ENCODE data around the gene XIRP1.

The XIRP1 gene

DNA sequence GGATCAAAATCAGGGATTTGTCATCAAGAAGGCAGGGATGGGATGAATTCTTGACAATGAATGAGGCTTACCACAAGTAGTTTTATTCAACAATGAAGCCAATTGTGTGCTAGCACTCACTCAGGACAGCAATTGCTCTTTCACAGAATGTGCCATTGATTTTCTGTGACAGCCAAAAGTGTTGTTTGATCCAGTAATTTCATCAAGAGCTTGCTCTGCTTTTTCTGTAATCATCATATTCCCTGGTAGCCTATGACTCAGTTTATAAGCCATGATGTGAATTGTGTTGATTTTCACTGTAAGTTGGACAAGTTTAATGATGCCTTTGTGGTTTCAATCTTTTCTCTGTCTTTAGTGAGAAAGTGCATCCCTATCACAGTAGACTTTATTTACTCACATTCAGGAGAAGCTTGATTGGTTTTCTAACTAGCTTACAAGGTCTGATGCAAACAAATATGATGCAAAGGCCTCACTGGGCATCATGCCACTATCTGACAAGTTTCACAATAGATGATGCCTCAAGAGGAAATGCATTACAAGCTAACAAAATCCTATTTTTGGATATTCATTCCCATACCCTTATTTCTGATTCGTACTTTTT lies 25.4 kb downstream of the XIRP1 start:
- DNase-seq (ENCODE audit: low read depth) = no peak

DNA sequence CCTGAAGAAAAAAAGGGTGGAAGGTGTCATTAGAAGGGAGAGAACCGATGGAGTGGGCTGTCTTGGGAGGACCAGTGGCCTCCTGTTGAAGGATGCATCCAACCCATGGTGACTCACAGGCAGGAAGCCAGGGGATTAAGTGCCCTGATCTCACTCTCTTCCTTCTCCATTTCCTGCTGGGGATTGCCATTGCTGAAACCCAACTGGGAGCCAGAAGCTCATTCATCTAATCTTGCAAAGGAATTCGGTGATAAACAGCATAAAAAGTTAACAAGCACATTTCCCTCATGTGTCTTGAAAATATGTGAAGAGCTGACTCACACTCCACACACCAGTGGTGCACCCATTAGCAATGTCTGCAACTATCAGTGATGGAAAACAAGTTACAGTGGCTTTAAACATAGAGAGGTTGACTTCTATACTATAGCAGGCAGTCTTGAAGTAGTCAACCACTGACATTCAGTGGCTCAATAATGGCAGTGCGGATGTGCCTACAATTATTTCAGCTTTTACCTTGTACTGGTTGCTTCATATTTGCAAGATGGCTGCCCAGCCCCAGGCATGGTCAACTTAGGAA lies 26.2 kb downstream of the XIRP1 start:
- DNase-seq (ENCODE audit: low read depth) = no peak

DNA sequence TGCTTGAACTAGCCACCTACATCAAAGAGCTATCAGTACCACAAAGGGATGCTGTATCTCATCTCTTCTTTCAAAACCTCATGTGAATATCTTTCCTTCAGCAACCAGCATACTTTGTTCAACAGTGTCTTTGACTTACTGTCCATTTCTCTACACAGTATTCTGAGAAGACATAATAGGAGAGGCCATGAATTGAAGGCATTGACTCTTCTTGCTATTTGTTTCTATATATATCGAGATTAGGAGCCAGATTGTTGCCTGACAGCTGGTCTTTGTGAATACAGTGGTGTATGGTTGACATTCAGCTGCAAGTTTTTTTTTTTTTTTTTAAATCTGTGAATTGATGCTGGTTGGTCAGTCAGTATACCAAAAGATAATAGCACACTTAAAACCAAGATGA lies 26.9 kb downstream of the XIRP1 start:
- no peak for DNase-seq (ENCODE audit: low read depth)

DNA sequence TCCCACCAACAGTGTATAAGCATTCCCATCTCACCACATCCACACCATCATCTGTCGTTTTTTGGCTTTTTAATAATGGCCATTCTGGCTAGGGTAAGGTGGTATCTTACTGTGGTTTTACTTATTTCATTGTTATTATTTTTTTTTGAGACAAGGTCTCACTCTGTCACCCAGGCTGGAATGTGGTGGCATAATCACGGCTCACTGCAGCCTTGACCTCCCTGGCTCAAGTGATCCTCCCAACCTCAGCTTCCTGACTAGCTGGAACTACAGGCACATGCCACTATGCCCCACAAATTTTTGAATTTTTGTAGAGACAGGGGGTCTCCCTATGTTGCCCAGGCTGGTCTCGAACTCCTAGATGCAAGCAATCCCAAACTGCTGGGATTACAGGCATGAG lies 28.0 kb downstream of the XIRP1 start:
- no peak for DNase-seq (ENCODE audit: low read depth)

DNA sequence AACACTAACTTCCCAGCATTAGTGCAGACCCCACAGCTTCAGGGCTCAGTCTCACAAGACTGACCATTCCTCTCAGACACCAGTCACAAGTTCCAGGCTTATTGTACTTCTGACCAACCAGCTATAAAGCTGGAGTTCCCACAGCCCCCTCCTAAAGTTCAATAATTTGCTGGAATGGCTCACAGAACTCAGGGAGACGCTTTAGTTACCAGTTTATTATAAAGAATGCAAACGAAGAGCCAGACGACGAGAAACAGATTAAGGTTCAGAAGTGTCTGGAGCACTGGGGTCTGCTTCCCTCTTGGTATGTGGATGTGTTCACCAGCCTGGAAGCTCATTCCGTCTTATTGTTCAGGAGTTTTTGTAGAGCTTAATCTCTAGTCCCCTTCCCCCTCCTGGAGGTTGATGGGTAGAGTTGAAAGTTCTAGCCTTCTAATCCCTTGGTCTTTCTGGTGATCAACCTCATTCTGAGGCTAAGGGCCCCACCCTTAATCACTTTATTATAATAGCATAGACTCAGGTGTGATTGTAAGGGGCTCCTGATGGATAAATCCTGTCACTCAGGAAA lies 34.2 kb downstream of the XIRP1 start:
- no peak for DNase-seq (ENCODE audit: low read depth)

DNA sequence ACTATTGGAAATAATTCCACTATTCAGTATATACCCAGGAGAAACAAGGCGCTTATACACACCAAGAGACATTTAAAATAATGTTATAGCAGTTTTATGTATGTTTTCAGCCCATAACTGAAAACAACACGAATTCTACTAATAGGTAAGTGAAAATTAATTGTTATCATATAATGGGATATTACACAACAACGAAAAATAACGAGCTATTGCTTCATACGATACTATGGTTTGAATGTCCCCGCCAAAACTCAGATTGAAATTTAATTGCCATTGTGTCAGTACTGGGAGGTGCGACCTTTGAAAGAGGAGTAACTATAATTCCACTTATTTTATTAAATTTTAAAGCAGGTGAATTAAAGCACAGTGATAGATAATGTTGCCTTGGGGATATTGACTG lies 35.0 kb downstream of the XIRP1 start:
- no peak for DNase-seq (ENCODE audit: low read depth)

DNA sequence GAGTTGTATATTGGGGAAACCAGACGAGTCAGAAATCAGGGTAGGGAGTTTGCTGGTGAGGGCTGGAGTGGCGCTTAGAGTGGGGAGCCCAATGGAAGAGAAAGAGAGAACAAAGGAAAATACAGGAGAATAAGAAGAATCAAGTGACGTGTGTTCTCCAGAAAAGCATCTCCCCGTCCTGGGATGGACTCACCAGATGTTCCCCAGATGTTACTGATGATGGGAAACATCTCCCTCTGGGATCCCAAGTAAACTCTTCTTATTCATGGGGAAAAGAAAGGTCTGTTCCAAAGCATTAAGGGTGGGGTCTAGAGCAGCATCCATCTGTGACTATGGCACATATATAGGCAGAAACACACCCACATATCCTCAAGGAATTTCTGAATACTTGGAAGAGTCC lies 36.0 kb downstream of the XIRP1 start:
- no peak for DNase-seq (ENCODE audit: low read depth)

DNA sequence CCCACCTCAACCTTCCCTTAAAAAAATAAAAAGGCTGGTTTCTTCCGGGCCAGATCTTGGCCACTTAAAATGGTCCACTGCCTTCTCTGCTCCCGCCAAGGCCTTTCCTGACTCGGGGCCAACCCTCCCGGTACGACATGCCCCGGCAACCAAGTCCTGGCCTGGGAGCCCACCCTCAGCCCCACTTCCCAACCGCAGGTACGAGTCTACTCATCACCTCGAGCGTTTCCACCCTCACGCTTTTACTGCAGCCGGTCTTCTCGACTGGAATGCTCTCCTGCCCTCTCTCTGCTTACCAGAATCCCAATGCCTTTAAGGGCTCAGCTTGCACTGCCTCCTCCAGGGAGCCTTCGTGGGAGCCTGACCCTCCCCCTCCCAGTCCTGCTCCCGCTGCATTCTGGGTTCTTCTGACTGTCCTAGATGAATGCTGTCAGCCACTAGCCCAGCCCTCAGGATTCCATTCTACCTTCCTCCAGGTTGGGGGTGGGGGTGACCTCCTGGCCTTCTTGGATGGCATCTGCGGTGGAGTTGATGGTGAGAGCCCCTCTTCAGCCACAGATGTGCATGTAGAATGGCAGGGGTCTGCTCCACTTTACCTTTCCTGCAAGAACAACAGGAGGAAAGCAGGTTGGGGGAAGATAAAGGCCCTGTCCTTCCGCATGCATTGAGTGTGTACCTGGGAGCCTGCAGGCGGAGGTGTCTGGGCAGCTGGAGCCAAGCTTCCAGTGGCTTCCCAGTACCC lies 37.9 kb downstream of the XIRP1 start:
- DNase-seq (ENCODE audit: low read depth) = no peak

DNA sequence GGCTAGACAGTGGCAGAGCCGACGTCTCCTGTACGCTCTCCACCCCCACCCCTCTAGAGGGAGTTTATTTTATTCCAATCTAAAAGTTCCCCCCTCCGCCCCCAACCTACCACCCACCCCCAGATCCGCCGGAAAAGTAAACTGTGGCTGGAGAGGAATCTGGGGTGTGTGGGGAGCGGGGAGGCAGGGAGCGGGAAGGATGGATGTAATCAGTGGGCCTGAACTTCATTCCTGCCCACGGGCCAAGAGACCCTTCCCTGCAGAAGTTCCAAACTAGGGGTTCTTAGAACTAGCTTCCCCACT lies 38.5 kb downstream of the XIRP1 start:
- no peak for DNase-seq (ENCODE audit: low read depth)

DNA sequence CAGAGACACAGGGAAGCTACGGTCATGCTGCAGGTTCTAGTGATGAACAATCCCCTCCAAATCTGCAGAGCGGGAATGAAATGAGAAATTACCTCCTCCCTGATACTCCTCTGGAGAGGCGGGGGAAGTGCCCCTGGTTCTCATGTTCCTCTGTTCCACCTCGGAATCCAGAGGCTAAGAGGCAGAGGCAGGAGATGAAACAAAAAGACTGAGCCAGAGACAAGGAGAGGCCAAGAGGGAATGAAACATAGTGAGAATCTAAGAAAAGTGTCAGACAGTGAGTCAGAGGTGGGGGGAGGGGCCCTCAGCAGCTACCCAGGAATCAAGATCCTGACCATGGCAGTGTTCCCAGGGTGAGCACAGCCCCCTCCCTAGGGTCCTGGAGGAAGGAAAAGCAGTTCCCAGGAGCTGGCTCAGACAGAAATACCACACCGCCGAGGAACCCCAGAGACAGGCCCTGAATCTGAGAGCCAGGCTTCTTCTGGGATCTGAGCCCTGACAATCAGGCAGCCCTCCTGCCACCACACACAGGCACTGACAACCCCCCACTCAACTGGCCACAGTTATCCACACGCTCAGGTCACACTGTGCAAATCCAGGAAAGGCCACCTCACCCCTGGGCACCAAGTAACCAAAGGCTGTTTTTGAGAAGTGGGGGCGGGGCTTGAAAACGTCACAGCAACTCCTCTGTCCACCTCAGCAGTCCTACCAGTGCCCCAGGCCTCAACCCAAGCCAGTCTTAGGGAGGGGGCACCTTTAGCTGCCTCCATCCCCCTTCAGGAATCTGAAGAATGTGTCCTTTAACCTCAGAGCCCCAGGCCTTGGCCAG lies 41.4 kb downstream of the XIRP1 start:
- DNase-seq (ENCODE audit: low read depth) = no peak

DNA sequence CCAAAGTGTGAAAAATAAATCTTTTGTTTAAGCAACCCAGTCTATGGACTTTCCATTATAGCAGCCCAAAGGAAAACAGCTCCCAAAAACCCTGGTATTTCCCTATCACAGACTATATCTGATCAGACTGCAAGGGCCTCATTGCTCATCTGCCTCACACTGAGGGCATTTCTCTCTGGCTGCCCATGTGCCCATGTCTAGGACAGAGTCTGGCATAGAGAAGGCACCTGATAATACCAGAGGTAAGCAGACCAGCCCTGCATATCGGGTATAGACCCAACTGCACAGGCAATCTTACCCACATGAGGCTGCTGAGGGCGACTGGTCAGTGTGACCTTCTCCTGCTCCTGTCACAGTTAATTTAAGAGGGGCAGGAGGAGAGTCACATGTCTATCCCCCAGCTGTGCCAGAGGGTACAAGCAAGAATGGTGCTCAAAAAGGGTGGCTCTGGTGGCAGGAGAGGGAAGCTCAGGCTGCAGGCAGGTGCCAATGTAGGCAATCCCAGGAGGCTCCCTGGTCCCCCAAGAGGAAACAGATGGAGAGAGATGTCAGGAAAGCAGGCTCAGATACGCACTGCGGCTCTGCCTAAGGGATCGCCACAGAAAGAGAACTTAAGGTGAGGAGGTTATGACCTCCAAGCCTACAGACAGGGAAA lies 42.1 kb downstream of the XIRP1 start:
- DNase-seq (ENCODE audit: low read depth) = peak; percentile 34

DNA sequence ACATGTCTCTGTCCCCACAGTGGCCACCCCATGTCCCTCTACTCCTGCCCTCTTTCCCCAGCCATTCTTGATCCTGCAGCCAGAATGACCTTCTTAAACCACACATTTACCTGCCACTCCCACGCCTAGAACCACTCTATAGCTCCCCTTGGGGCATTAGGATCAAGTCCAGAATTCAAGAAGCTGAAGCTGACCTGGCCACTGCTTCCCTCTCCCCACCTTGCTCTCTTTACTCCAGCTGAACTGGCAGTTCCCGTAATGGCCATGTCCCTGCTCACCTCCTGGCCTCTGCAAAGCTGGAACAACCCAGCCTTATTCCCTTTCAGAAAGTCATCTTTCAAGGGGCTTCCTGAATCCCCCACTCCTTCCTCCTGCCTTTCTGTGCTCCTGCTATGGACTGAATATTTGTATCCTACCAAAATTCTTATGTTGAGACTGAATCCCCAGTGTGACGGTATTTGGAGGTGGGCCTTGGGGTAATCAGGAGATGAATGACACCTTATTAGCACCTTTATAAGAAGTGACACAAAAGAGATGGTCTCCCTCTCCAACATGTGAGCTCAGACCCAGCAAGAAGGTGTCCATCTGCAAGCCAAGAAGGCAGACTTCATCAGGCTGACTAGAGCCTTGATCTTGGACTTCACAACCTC lies 42.8 kb downstream of the XIRP1 start:
- DNase-seq (ENCODE audit: low read depth) = no peak

DNA sequence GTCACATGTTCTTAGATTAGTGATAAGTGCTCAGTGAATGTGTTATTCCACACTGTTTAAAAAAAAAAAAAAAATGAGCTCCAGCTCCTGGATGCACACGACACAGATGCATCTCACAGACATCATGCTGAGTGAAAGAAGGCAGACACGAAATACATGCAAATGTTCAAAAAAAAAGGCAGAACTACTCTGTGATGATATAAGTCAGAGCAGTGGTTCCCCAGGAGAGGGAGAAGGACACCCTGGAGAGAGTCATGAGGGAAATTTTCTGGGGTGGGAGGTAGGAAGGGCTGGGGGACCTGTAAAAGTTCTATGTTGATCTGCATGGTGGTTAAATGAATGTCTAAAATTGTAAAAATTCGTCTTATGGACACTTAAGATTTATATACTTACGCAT lies 43.3 kb downstream of the XIRP1 start:
- no peak for DNase-seq (ENCODE audit: low read depth)

DNA sequence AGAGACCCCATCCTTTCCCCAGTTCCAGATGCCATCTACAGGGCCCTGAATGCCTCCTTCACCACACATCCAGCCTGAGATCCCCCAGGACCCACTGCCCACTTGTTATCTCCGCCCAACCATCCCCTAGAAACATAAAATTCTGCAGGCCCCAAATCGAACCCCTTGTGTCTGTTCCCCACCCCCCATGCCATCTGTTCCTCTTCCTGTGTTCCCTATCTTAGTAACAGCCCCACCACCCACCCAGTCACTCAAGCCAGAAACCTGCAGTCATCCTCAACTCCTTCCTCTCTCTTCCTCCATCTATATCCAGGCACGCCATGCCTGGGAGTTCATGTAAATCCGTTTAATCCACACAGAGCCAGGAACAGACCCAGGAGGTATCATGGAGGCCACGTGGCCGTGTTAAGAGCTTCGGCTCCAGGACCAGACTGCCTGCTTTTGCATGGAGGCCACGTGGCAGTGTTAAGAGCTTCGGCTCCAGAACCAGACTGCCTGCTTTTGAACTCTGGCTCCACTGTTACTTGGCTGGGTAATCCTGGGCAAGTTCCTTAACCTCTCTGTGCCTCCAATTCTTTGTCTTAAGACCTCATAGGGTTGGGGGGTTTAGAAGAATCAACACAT lies 43.8 kb downstream of the XIRP1 start:
- DNase-seq (ENCODE audit: low read depth) = peak; percentile 98

DNA sequence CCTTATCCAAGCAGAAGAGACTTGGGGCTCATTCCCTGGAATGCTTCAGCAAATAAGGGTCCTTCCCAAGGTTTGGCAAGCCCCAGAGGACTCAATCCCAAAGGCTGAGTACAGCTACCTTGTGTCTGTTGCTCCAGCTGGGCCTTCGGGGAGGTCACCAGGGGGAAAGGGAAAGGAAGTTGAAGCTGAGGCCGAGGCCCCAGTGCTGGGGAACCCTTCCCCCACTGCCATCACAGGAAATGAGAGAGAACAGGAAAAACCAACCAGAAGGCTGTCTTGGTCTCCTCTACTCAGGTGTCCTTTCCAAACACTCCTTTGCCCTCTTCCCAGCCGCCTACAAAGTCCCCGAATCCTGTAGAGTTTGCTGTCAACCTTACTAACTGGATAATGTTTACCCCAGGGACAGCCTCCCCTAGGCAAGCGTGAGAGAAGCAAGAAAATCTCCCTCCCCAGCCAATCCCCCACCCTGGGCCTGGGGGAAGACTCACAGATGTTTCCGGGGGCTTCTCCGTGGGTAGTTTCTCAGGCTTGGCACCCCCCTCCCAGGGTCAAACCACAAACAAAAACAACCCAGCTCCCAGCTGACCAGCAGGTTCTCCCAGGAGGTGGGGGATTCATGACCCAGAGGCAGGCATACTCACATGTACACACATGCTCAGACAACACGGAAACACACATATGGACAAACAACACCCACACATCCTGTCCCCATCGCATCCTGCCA lies 44.5 kb downstream of the XIRP1 start:
- DNase-seq (ENCODE audit: low read depth) = no peak

DNA sequence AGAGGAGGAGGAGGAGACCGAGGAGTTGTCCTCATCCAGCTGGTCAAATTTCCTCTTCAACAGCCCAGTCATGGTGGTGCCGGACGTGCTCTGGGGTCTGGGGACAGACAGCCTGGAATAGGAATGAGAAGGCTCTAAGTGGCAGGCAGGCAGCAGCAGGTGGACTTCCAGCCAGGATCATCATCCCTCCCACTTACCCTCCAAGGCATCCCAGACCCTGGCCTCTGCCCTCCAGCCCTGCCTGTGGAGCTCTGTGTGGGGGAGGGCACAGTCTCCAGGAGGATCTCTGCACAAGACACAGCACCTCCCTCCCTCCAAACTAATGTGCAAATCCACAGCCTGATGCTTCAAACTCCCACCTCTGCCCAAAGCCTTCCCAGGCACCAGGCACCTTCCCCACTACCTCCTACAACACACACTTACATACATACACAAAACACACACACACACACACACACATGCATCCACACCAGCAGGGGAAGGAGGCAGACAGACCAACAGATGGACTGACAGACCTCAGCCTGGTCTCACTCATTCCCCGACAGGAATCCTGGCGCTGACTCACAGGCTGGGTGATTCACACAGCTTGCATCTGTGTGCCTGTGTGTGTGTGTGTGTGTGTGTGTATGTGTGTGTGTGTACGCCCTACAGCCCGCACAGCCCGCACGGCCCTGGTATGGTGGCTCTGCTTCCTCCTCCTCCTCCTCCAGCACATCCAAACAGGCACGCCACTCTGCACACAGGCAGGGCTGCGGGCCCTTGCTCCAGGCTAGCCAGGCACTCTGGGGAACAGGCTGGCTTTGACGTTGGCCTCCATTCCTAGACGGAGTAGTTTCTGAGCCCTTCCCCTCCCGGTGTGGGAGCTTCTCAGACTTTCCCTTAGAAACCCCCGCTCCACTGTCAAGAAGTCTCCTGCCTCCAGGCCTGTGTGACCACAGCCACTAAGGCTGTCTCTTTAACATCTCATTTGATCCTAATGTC lies 45.5 kb downstream of the XIRP1 start:
- peak; percentile 55 for DNase-seq (ENCODE audit: low read depth)

DNA sequence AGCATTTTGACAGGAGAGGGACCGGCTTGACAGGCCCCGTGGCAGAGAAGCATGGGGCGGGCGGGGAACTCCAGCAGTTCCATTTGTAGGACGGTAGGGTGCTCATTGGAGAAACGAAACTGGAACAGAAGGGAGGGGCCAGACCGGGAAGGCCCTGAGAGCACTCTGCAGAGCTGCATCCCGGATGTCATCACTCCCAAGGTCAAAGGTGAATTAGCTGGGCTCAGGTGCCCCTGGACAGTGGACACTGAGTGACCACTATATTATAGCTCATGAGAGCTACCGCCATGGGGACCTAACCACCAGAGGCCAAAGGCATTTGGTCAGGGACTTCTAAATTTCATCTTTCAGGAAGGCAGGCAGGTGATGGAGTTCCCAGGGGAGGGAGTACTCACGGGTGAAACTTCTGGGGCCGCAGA lies 46.3 kb downstream of the XIRP1 start:
- DNase-seq (ENCODE audit: low read depth) = no peak

DNA sequence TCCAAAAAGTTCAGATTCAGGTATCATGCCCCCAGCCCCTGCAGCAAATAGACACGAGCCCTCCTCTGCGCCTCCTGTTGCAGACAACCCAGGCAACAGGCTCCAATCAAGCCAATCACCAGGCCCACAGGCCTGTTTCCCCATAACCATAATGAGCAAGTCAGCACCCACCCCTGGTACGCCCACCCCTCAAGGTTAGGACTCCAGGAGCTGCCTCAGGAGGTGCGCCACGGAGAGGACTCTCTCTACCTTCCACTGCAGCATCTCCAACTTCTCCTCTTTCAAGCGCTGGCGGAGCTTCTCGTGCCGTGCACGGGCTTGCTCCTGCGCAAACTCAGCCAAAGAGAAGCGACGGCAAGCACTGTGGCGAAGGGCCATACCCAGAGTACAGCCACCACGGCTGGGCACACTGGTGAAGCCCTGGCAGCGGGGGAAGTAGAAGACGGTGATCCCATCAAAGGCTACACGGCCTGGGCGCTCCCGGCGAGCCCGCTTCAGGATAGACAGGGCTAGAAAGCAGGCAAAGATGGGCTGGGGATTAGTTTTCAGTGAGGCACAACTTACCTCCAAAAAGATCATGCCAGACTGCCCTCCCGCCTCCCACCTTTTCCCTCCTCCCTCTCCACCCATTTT lies 47.5 kb downstream of the XIRP1 start:
- no peak for DNase-seq (ENCODE audit: low read depth)
